Caco-2 (cell line): ENCODE results near the gene ILDR1. TPM values are rescaled to one million over a fixed set of nuclear protein-coding genes. Genes with fewer than 3 reads are reported as not detected.

Experiments used
- BruUV-seq: library from RNA; stranded (reverse); fragments of 400-500 nt; replicated peaks from 2 replicates; lab custom pipeline; 2021; lab: Mats Ljungman, UMichigan
- CTCF ChIA-PET: fragments of 300-600 bp; sonication (Branson Sonifier 250); formaldehyde crosslinking; loops from one replicate; lab custom pipeline; 2022; ENCODE audit warnings: antibody characterized with exemption; lab: Charles Lee
- POLR2A ChIA-PET: fragments of 300-600 bp; sonication (Branson Sonifier 250); formaldehyde crosslinking; loops from one replicate; lab custom pipeline; 2022; ENCODE audit warnings: antibody characterized with exemption; lab: Charles Lee
- DNase-seq, 2 experiments: peaks; one replicate each; pipeline versions ENCODE4 v3.0.0 to v3.0.0-alpha.2; 2020 to 2022
- H3K27me3 ChIP-seq: replicated peaks from 2 replicates; pipeline ENCODE4 v1.6.0; 2011; ENCODE audit warnings: low read length; ENCODE audit not compliant: control insufficient read depth, insufficient read depth
- H3K36me3 ChIP-seq: 2 replicates; pipeline ENCODE4 v1.5.1; 2011; ENCODE audit warnings: low read length; ENCODE audit not compliant: control insufficient read depth, insufficient read depth
- H3K4me1 ChIP-seq: fragments of 250-450 bp; sonication (Bioruptor Pico); 2 replicates; pipeline ENCODE4 v1.5.1; 2020; ENCODE audit warnings: mild to moderate bottlenecking
- H3K4me3 ChIP-seq: 2 replicates; pipeline ENCODE4 v1.5.1; 2011; ENCODE audit warnings: low read depth, mild to moderate bottlenecking, control low read depth, low read length
- H3K9me3 ChIP-seq: fragments of 250-450 bp; sonication (Bioruptor Pico); 2 replicates; pipeline ENCODE4 v1.5.1; 2020; ENCODE audit warnings: mild to moderate bottlenecking, moderate library complexity
- H3K27ac Mint-ChIP-seq: one replicate; pipeline ENCODE4 v1.8.0; 2022; ENCODE audit warnings: mixed read lengths; ENCODE audit not compliant: unreplicated experiment
- H3K27me3 Mint-ChIP-seq: one replicate; pipeline ENCODE4 v1.8.0; 2022; ENCODE audit warnings: mixed read lengths; ENCODE audit not compliant: insufficient read depth, unreplicated experiment
- H3K36me3 Mint-ChIP-seq: one replicate; pipeline ENCODE4 v1.8.0; 2022; ENCODE audit warnings: mild to moderate bottlenecking, mixed read lengths; ENCODE audit not compliant: insufficient read depth, unreplicated experiment
- H3K4me1 Mint-ChIP-seq: one replicate; pipeline ENCODE4 v1.8.0; 2022; ENCODE audit warnings: low read depth, mixed read lengths; ENCODE audit not compliant: unreplicated experiment
- H3K4me3 Mint-ChIP-seq: one replicate; pipeline ENCODE4 v1.8.0; 2022; ENCODE audit warnings: mild to moderate bottlenecking, moderate library complexity, mixed read lengths; ENCODE audit not compliant: unreplicated experiment
- H3K9me3 Mint-ChIP-seq: one replicate; pipeline ENCODE4 v1.8.0; 2022; ENCODE audit warnings: mixed read lengths; ENCODE audit not compliant: unreplicated experiment
- intact Hi-C: fragments of 100-400 bp; cut with micrococcal nuclease; formaldehyde crosslinking; loops from one replicate; pipeline ENCODE4 v1.10.0; 2022; ENCODE audit not compliant: unreplicated experiment
- total RNA-seq: library from RNA; stranded (reverse); gene quantifications from 2 replicates; pipeline ENCODE4 v1.2.3, GENCODE V29; 2022
- TF ChIP-seq, protein P1 (sequence below), 2 experiments: fragments of 200-600 bp in 1 of 2; IDR thresholded peaks; 1 replicate in 1 of 2; 2 replicates in 1 of 2; pipeline versions ENCODE4 v1.5.1 to v1.8.0; 2011 to 2022; ENCODE audit warnings: antibody characterized with exemption in 1 of 2, control low read depth in 1 of 2, inconsistent platforms in 1 of 2, low read depth in 1 of 2, low read length in 1 of 2, mild to moderate bottlenecking in 1 of 2, moderate library complexity in 1 of 2; ENCODE audit not compliant: insufficient read depth in 1 of 2, severe bottlenecking in 1 of 2, unreplicated experiment in 1 of 2

The ILDR1 gene
- total RNA-seq, 1 experiment from 2014 or later, result 0.25 TPM

DNA sequence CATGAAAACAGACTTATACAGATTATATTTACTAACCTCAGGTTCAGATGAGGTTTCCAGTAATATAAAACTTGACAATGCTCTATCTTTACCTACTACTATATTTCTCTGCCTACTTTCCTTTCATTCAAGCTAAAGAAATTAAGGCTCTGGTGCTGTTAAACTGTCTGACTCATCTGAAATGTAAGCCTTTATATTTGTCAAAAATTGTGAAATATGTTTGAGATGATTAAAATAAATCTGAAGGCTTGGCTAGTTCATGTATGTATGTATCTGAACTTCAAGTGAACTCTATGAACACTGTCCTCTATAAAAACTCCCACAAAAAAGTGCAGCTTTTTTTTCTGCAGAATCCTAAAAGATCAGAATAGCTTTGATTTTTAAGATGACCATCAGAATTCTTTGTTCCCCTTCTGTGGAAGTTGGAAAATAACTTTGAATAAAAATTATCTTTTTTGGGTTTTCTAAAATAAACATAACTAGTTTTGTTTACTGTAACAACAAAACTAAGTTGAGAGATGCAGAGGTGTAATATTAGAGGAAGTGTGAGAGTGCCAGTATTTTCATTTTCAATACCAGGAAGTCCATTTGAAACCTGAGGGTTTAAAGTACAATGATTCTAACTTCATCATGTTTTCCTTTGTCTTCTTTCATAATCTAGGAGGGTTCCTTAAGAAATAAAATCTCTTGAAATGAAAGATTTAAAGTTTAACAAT is 42.2 kb downstream of the ILDR1 start:
- no peaks in the 10 kb centered on the region for H3K27me3 ChIP-seq
- DNase-seq, result no peak
- H3K27ac Mint-ChIP-seq, result no peak overlapping the region

DNA sequence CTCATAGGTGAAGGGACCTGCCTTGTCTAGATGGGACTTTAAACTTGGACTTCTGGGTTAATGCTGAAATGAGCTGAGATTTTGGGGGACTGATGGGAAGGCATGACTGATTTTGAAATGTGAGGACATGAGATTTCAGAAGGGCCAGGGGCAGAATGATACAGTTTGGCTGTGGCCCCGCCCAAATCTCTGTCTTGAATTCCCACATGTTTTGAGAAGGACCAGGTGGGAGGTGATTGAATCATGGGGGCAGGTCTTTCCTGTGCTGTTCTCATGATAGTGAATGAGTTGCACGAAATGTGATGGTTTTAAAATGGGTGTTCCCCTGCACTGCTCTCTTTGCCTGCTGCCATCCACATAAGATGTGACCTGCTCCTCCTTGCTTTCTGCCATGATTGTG is 42.8 kb downstream of the ILDR1 start:
- Histone ChIP-seq H3K36me3 (no peaks in the 10 kb centered on the region), H3K27me3 (no peaks in the 10 kb centered on the region), H3K4me3 (no peak overlapping the region), H3K4me1 (no peaks in the 10 kb centered on the region), H3K9me3 (peaks cover 8% of the 10 kb centered on the region)
- Mint-ChIP-seq H3K36me3 (no peaks in the 10 kb centered on the region), H3K4me1 (no peaks in the 10 kb centered on the region), H3K27ac (no peak overlapping the region), H3K9me3 (peaks cover 28% of the 10 kb centered on the region), H3K27me3 (no peaks in the 10 kb centered on the region), H3K4me3 (no peak overlapping the region)
- BruUV-seq, result no TSS peak
- POLR2A ChIA-PET, result no interaction called here
- DNase-seq, result no peak
- TF ChIP-seq, protein P1, sequence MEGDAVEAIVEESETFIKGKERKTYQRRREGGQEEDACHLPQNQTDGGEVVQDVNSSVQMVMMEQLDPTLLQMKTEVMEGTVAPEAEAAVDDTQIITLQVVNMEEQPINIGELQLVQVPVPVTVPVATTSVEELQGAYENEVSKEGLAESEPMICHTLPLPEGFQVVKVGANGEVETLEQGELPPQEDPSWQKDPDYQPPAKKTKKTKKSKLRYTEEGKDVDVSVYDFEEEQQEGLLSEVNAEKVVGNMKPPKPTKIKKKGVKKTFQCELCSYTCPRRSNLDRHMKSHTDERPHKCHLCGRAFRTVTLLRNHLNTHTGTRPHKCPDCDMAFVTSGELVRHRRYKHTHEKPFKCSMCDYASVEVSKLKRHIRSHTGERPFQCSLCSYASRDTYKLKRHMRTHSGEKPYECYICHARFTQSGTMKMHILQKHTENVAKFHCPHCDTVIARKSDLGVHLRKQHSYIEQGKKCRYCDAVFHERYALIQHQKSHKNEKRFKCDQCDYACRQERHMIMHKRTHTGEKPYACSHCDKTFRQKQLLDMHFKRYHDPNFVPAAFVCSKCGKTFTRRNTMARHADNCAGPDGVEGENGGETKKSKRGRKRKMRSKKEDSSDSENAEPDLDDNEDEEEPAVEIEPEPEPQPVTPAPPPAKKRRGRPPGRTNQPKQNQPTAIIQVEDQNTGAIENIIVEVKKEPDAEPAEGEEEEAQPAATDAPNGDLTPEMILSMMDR (IDR thresholded peaks at IDR 0.05; ENCODE audit: insufficient read depth in 1 of 2, low read depth in 1 of 2, low read length in 1 of 2, severe bottlenecking in 1 of 2, unreplicated experiment in 1 of 2), result no peak
- intact Hi-C loops, result no loop called here
- CTCF ChIA-PET, result interaction anchor here (1.3 kb wide), 1 partner anchor 11 kb away, joined by 4 read pairs; no protein-coding TSS in a partner anchor

More for the DNA sequence above, 42.2 kb downstream of the ILDR1 start:
- Histone ChIP-seq H3K4me1 (no peaks in the 10 kb centered on the region), H3K36me3 (no peaks in the 10 kb centered on the region), H3K9me3 (peaks cover 8% of the 10 kb centered on the region), H3K4me3 (no peak overlapping the region)
- Mint-ChIP-seq H3K27me3 (no peaks in the 10 kb centered on the region), H3K36me3 (no peaks in the 10 kb centered on the region), H3K4me1 (no peaks in the 10 kb centered on the region), H3K4me3 (no peak overlapping the region), H3K9me3 (peaks cover 35% of the 10 kb centered on the region)
- TF ChIP-seq, protein P1 (IDR thresholded peaks at IDR 0.05; ENCODE audit: insufficient read depth in 1 of 2, low read depth in 1 of 2, low read length in 1 of 2, severe bottlenecking in 1 of 2, unreplicated experiment in 1 of 2), result no peak
- intact Hi-C loops, result no loop called here
- ChIA-PET CTCF (interaction anchor here (1.3 kb wide), 1 partner anchor 10 kb away, joined by 4 read pairs; no protein-coding TSS in a partner anchor), POLR2A (no interaction called here)
- BruUV-seq, result no TSS peak

DNA sequence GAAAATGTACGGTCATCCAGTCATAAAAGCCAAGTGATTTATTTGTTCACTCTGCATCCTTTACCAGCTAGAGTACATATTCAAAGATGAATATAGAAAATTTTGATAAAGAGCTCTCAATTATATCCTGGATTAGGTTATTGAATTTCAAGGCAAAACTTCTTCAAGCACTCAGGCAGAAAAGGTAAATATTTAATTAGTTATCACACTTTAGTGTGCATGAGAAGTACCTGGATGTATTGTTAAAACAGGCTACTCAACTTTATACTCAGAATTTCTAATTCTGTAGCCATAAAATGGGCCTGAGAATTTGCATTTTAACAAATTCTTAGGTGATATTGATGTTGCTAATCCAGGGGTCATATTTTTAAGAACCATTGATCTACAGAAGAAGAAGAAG is 45.3 kb downstream of the ILDR1 start:
- intact Hi-C loops, result no loop called here
- TF ChIP-seq, protein P1 (IDR thresholded peaks at IDR 0.05; ENCODE audit: insufficient read depth in 1 of 2, low read depth in 1 of 2, low read length in 1 of 2, severe bottlenecking in 1 of 2, unreplicated experiment in 1 of 2), result no peak
- DNase-seq, result no peak
- no peaks in the 10 kb centered on the region for H3K27me3 ChIP-seq
- ChIA-PET POLR2A (no interaction called here), CTCF (no interaction called here)
- Mint-ChIP-seq H3K27me3 (no peaks in the 10 kb centered on the region), H3K27ac (no peak overlapping the region), H3K4me3 (no peak overlapping the region), H3K4me1 (no peaks in the 10 kb centered on the region), H3K9me3 (peaks cover 16% of the 10 kb centered on the region), H3K36me3 (no peaks in the 10 kb centered on the region)
- H3K9me3 ChIP-seq, result no peaks in the 10 kb centered on the region
- H3K36me3 ChIP-seq, result no peaks in the 10 kb centered on the region
- H3K4me3 ChIP-seq, result no peak overlapping the region
- no peaks in the 10 kb centered on the region for H3K4me1 ChIP-seq
- no TSS peak for BruUV-seq
